HepG2 (cell line): Measurements from ENCODE around the gene DHH. TPM values are rescaled to one million over a fixed set of nuclear protein-coding genes. Genes with fewer than 3 reads are reported as not detected.

ENCODE experiments used
- ATAC-seq: fragments of 200-7000 bp; cut with Tn5 transposase; 3 replicates; pipeline ENCODE4 v1.9.1; 2020; ENCODE audit warnings: mild to moderate bottlenecking, moderate library complexity
- BruUV-seq: library from RNA; stranded (reverse); fragments of 400-500 nt; replicated peaks from 2 replicates; lab custom pipeline; 2021; lab: Mats Ljungman, UMichigan
- CTCF ChIA-PET: fragments of 300-600 bp; formaldehyde crosslinking; extraction: SDS; loops from one replicate; lab custom pipeline; 2021; ENCODE audit warnings: low total read pairs, inconsistent platforms, low intra/inter-chr PET ratio; lab: Yijun Ruan, JAX
- POLR2A ChIA-PET: fragments of 350-600 bp; sonication (Branson Sonifier 250); formaldehyde crosslinking; loops from one replicate; lab custom pipeline; 2020; ENCODE audit warnings: antibody characterized with exemption, inconsistent platforms; lab: Yijun Ruan, JAX
- DNase-seq: peaks from one replicate; pipeline ENCODE4 v3.0.0-alpha.2; 2015; ENCODE audit warnings: low spot score
- FAIRE-seq: peaks from 3 replicates; lab custom pipeline; 2011; peaks lifted over from hg19 to GRCh38; lab: Jason Lieb, UNC
- H2AFZ ChIP-seq: one replicate; pipeline ENCODE4 v1.6.1; 2011; ENCODE audit warnings: low read length, inconsistent platforms
- H3K27ac ChIP-seq: fragments of 300-600 bp; 3 replicates; pipeline ENCODE4 v1.8.0; 2011; ENCODE audit warnings: mixed run types, mild to moderate bottlenecking, mixed read lengths, low read length, inconsistent platforms; ENCODE audit not compliant: insufficient read depth; ENCODE audit errors: extremely low read length
- H3K27me3 ChIP-seq, 2 experiments: fragments of 200-600 bp in 1 of 2; 2 replicates in 1 of 2; 3 replicates in 1 of 2; pipeline versions ENCODE4 v1.6.0 to v1.8.0; 2011; ENCODE audit warnings: low read length in 2 of 2, mild to moderate bottlenecking in 2 of 2, moderate library complexity in 2 of 2, inconsistent platforms in 1 of 2; ENCODE audit not compliant: insufficient read depth in 2 of 2, control insufficient read depth in 1 of 2
- H3K36me3 ChIP-seq, 2 experiments: fragments of 200-600 bp in 1 of 2; replicated peaks in 1 of 2; 2 replicates in 1 of 2; 3 replicates in 1 of 2; pipeline versions ENCODE4 v1.5.1 to v1.8.0; 2011; ENCODE audit warnings: low read length in 2 of 2, inconsistent platforms in 1 of 2; ENCODE audit not compliant: insufficient read depth in 2 of 2, control insufficient read depth in 1 of 2
- H3K4me1 ChIP-seq: 2 replicates; pipeline ENCODE4 v1.5.1; 2012; ENCODE audit warnings: low read length, inconsistent platforms; ENCODE audit not compliant: insufficient read depth
- H3K4me2 ChIP-seq: 2 replicates; pipeline ENCODE4 v1.6.0; 2011; ENCODE audit warnings: low read depth, low read length, inconsistent platforms
- H3K4me3 ChIP-seq, 3 experiments: fragments of 200-600 bp in 1 of 3; sonication (generic), shearing (Covaris generic) in 1 of 3; replicated peaks in 1 of 3; 2 replicates each; pipeline ENCODE4 v1.5.1; 2011 to 2016; ENCODE audit warnings: low read length in 3 of 3, inconsistent platforms in 2 of 3, low read depth in 2 of 3, mild to moderate bottlenecking in 2 of 3, control low read depth in 1 of 3, mixed read lengths in 1 of 3; ENCODE audit not compliant: insufficient read depth in 1 of 3
- H3K79me2 ChIP-seq: one replicate; pipeline ENCODE4 v1.6.1; 2011; ENCODE audit warnings: low read length, inconsistent platforms; ENCODE audit not compliant: insufficient read depth
- H3K9ac ChIP-seq: 2 replicates; pipeline ENCODE4 v1.6.0; 2011; ENCODE audit warnings: mild to moderate bottlenecking, low read depth, low read length, inconsistent platforms; ENCODE audit not compliant: insufficient read depth
- H3K9me3 ChIP-seq: 2 replicates; pipeline ENCODE4 v1.5.1; 2012; ENCODE audit warnings: mild to moderate bottlenecking, low read length
- H4K20me1 ChIP-seq: 2 replicates; pipeline ENCODE4 v1.6.0; 2011; ENCODE audit warnings: inconsistent platforms, mild to moderate bottlenecking, low read length, moderate library complexity; ENCODE audit not compliant: insufficient read depth
- HNRNPL ChIP-seq: fragments of 200-400 bp; formaldehyde crosslinking; IDR thresholded peaks from 2 replicates; pipeline ENCODE4 v1.6.1; 2017; ENCODE audit warnings: mild to moderate bottlenecking, low read depth, low read length
- HNRNPLL ChIP-seq: fragments of 200-400 bp; formaldehyde crosslinking; IDR thresholded peaks from 2 replicates; pipeline ENCODE4 v1.6.1; 2017; ENCODE audit warnings: mild to moderate bottlenecking, low read depth, low read length; ENCODE audit not compliant: poor library complexity, severe bottlenecking
- ZNF224 ChIP-seq: sonication (generic); formaldehyde crosslinking; IDR thresholded peaks from 2 replicates; pipeline ENCODE4 v1.5.0; 2020; ENCODE audit warnings: mild to moderate bottlenecking, missing genetic modification reagents
- ZNF687 ChIP-seq: sonication (generic); formaldehyde crosslinking; IDR thresholded peaks from 2 replicates; pipeline ENCODE4 v1.5.1; 2020; ENCODE audit warnings: mild to moderate bottlenecking, missing genetic modification reagents, moderate library complexity
- ZNF788 ChIP-seq: sonication (generic); formaldehyde crosslinking; IDR thresholded peaks from 2 replicates; pipeline ENCODE4 v1.5.0; 2020; ENCODE audit warnings: mild to moderate bottlenecking, missing genetic modification reagents, borderline replicate concordance
- ZSCAN20 ChIP-seq: sonication (generic); formaldehyde crosslinking; IDR thresholded peaks from 2 replicates; pipeline ENCODE4 v1.4.0; 2020; ENCODE audit warnings: missing genetic modification reagents, mild to moderate bottlenecking, borderline replicate concordance
- WGBS: methylation state at CpG from one replicate; pipeline ENCODE4 v1.1.6; 2017; ENCODE audit warnings: low lambda C conversion rate; 5-methylcytosine and 5-hydroxymethylcytosine counted together
- in situ Hi-C: cut with HindIII; loops from 2 replicates; pipeline ENCODE4 v1.10.0; 2017; ENCODE audit warnings: low pct_unique_long_range_greater_than_20kb; ENCODE audit not compliant: extremely low pct_ligation_motif_present
- intact Hi-C: fragments of 100-400 bp; cut with micrococcal nuclease; formaldehyde crosslinking; loops from one replicate; pipeline ENCODE4 v1.10.0; 2022; ENCODE audit not compliant: unreplicated experiment
- polyA plus RNA-seq, 8 experiments: library from polyadenylated mRNA; depleted of rRNA in 3 of 8; stranded (reverse) in 7 of 8; unstranded in 1 of 8; fragments of >200 nt; fragmentation: Illumina TruSeq in 4 of 8; extraction: Trizol in 4 of 8; gene quantifications; 2 replicates each; pipeline versions ENCODE4 v1.2.1 to v1.2.3, GENCODE V29; 2011 to 2016; ENCODE audit warnings: low read depth in 4 of 8, missing spikeins in 1 of 8, mixed read lengths in 1 of 8; ENCODE audit not compliant: insufficient read depth in 1 of 8
- total RNA-seq, 5 experiments: library from RNA; depleted of rRNA; stranded (reverse); fragments of >200 nt; fragmentation: Illumina TruSeq; extraction: Trizol; gene quantifications; 2 replicates each; pipeline ENCODE4 v1.2.3, GENCODE V29; 2016; ENCODE audit warnings: low read depth in 1 of 5

The DHH gene
- total and polyA plus RNA-seq, 2 of the 13 experiments (the other 11 are each of a cell fraction or from before 2014, with no cell fraction given): not detected

GRCh38 chr12:49091056-49091835, 3.4 kb downstream of the DHH start:
- no peaks in the 10 kb centered on the region for H4K20me1 ChIP-seq
- no peaks in the 10 kb centered on the region for H3K36me3 ChIP-seq
- no peak overlapping the region for H2AFZ ChIP-seq
- no peaks in the 10 kb centered on the region for H3K79me2 ChIP-seq
- ChIA-PET CTCF (no interaction called here), POLR2A (interaction anchor here (1.1 to 2.0 kb wide), 2 partner anchors 28 to 39 kb away, joined by 4 to 5 read pairs; no protein-coding TSS in a partner anchor)
- 0 out of 3 replicates have a peak, but pooled peaks have one; percentile 4 for ATAC-seq
- no peak for DNase-seq
- peak overlapping the region in 2 of 3 experiments; percentile 50 to 70; a peak in 2 of 6 replicates for H3K4me3 ChIP-seq
- in situ Hi-C loops: no loop called here
- H3K4me1 ChIP-seq: peaks cover 52% of the 10 kb centered on the region
- peak overlapping the region; percentile 94 for H3K4me2 ChIP-seq
- BruUV-seq: no TSS peak
- H3K9me3 ChIP-seq: no peaks in the 10 kb centered on the region
- 37% methylated on average over 18 of the region's 41 CpGs for WGBS
- FAIRE-seq: no peak
- intact Hi-C loops: no loop called here
- peaks cover 12 to 70% of the 10 kb centered on the region in 2 experiments; a peak in 4 of 5 replicates for H3K27me3 ChIP-seq
- no peak overlapping the region for H3K27ac ChIP-seq
- TF ChIP-seq ZSCAN20 (no peak), ZNF224 (CRISPR knock-in tag) (no peak)
- no peak overlapping the region for H3K9ac ChIP-seq

GRCh38 chr12:49089821-49090773, 4.5 kb downstream of the DHH start:
- no peak overlapping the region for H3K27ac ChIP-seq
- 19% methylated on average over 24 of the region's 88 CpGs for WGBS
- H3K4me2 ChIP-seq: peak overlapping the region; percentile 59
- no peak for DNase-seq
- H3K4me1 ChIP-seq: peaks cover 52% of the 10 kb centered on the region
- ChIA-PET POLR2A (no interaction called here), CTCF (interaction anchor here (3.0 kb wide), 1 partner anchor 30 kb away, joined by 30 read pairs; no protein-coding TSS in a partner anchor)
- ATAC-seq: peak; percentile 24
- H3K4me3 ChIP-seq: peak overlapping the region in 1 of 3 experiments; percentile 51; a peak in 1 of 6 replicates
- no peak overlapping the region for H3K9ac ChIP-seq
- no peaks in the 10 kb centered on the region for H3K79me2 ChIP-seq
- BruUV-seq: no TSS peak
- in situ Hi-C loops (no loop called here), intact Hi-C loops (no loop called here)
- H2AFZ ChIP-seq: no peak overlapping the region
- no peaks in the 10 kb centered on the region for H4K20me1 ChIP-seq
- no peaks in the 10 kb centered on the region for H3K9me3 ChIP-seq
- peaks cover 12 to 70% of the 10 kb centered on the region in 2 experiments; a peak in 4 of 5 replicates for H3K27me3 ChIP-seq
- no peak for FAIRE-seq
- no peaks in the 10 kb centered on the region for H3K36me3 ChIP-seq
- TF ChIP-seq ZNF687 (CRISPR knock-in tag) (peak; percentile 23; the same call in 1 of the 2 replicates), HNRNPL (0 out of 2 replicates have a peak, but pooled peaks have one; percentile 66), ZNF788 (0 out of 2 replicates have a peak, but pooled peaks have one; percentile 20), HNRNPLL (peak; percentile 41)
